ENCODE results near the gene PLGRKT.
"Not testable (repeated sequence)": the region's sequence is repeated elsewhere in the genome, so short reads cannot be mapped to it uniquely, and the experiment has no call there.

PLGRKT gene

DNA sequence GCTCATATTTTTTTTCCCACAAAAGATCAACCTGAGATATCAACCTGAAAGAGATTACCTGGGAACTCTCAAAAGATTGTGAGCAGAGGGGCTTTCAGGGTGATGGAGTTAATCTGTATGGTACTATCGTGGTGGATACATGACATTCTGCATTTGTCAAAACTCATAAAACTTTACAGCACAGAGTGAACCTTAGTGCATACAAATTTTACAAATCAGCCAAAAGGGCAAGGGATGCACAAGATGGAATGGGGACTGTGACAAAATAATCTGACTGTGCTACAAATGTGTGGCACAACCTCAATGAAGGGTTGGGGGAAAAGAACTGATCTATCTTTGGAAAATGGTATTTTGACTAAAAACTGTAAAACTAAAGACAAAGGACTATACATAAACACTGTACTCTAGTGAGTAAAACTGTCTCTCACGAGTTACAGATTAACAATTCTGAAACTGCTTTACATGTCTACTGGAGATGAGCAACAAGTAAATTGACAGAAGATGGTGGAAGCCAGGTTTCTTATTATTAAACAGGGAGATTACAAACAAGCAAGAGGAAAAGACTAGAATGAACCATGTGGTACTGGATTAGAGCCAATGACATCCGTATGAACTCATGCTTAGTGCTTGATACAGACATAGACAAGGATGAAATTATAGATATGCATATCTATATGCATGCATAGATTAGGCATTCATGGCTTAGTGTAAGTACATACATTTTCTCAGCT, 73.3 kb downstream of the PLGRKT start:
- in situ Hi-C loops (cut with MboI; ENCODE audit: low sequenced_read_pairs), result no loop called here
- Histone ChIP-seq H3K9me3 (no peaks in the 10 kb centered on the region), H3K27me3 (ENCODE audit: low read depth) (no peaks in the 10 kb centered on the region), H3K4me3 (no peak overlapping the region), H3K4me1 (no peaks in the 10 kb centered on the region), H3K36me3 (replicated peaks) (no peaks in the 10 kb centered on the region)
- DNase-seq (ENCODE audit: low spot score in 2 of 2), result no peak

DNA sequence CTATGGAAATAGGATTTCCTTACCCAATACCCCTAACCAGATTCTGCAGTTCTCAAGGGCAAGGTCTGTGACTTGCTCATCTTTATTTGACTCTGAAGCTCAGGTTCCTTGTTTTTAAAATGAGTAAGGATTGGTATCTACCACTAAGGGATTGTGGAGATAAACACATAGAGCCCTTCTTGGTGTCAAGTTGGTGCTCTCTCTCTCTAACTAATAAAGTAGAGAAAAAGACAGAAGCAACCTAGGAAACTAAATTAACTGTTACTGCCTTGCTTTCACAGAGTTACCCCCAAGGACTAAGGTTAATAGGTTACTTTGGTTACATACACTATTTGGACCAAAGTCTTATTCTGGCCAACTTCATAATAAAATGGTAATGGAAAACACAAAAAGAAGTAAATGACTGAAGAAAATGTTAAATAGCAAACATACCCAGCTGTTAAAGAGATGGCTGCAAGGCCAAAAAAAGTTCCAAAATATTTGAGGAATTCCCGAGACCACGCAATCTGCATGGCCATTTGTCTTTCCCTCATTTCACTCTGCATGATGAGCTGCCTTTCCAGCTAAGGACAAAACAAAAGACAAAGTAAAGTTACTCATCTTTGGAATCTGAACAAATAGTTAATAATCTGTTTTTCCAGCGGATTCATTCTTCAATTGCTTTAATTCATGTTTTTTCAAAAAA, 76.3 kb downstream of the PLGRKT start:
- DNase-seq (ENCODE audit: low spot score in 2 of 2), result no peak
- Histone ChIP-seq H3K36me3 (replicated peaks) (no peaks in the 10 kb centered on the region), H3K27me3 (ENCODE audit: low read depth) (no peaks in the 10 kb centered on the region), H3K4me3 (no peak overlapping the region), H3K9me3 (no peaks in the 10 kb centered on the region), H3K4me1 (no peaks in the 10 kb centered on the region)
- in situ Hi-C loops (cut with MboI; ENCODE audit: low sequenced_read_pairs), result no loop called here

DNA sequence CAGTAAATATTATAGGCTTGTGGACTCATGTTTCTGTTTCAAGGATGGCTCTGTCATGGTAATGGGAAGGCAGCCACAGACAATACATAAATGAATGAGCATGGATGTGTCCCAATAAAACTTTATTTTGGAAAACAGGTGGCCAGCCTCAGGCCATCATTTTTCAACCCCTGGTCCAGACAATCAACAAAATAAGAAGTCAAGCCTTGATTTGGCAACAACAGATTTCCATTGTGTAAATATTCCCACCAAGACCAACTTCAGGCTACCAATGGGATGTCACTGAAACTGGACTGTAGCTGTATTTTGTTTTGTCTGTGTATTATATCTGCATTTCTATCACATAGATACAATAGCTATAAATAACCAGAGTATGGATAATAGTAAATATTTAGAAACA, 77.4 kb downstream of the PLGRKT start:
- H3K9me3 ChIP-seq, result no peaks in the 10 kb centered on the region
- no peaks in the 10 kb centered on the region for H3K4me1 ChIP-seq
- no peaks in the 10 kb centered on the region for H3K27me3 ChIP-seq (ENCODE audit: low read depth)
- in situ Hi-C loops (cut with MboI; ENCODE audit: low sequenced_read_pairs), result no loop called here
- H3K4me3 ChIP-seq, result no peak overlapping the region
- no peaks in the 10 kb centered on the region for H3K36me3 ChIP-seq (replicated peaks)
- no peak for DNase-seq (ENCODE audit: low spot score in 2 of 2)

DNA sequence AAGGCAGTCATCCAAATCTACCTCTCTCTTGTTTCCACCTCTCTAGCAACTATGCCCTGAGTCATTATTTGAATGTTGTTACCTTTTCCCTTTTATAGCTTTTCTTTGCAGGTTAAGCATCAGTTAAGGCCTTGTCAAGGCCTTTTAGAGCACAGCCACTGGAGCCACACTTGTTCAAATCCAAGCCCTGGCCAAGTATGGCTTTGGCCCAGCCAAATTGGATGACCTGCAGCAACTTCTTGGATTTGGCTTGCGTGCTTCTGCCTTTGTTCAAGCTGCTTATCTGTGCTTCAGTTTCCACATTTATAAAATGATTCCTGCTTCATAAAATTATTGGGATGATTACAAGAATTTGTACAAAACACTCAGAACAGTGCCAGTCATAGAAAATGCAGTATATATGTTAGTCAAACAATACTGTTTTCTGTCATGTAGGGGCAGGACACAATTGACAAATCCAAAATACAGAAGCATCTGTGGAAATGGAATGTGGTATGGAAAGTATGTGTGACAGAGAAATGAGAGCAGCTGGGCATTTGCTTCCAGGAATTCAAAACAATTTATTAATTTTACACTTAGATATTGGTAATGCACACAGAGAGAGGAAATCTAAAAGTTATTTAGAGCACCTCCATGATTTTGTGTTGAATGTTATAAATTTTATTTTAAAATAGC, 80.2 kb downstream of the PLGRKT start:
- in situ Hi-C loops (cut with MboI; ENCODE audit: low sequenced_read_pairs), result no loop called here
- DNase-seq (ENCODE audit: low spot score in 2 of 2), result no peak
- Histone ChIP-seq H3K4me1 (no peaks in the 10 kb centered on the region), H3K27me3 (ENCODE audit: low read depth) (no peaks in the 10 kb centered on the region), H3K36me3 (replicated peaks) (no peaks in the 10 kb centered on the region), H3K4me3 (no peak overlapping the region), H3K9me3 (no peaks in the 10 kb centered on the region)

DNA sequence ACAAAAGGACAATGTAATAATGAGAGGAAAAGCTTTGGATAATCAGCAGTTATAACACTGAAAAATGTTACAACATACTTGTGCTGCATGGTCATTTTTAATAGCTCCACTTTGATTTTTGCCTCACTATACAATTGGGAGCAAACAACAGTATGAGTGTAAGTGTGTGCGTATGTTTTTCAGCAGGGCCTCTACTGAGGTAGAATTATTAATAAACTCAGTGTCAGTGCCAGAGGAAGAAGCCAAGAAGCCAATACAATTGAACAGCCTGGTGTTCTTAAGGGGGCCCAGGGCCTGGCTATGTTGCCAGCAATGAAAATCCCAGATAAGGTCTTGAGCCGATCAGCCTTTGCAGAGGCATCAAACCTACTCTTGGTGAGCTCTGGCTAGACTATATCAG, 81.9 kb downstream of the PLGRKT start:
- in situ Hi-C loops (cut with MboI; ENCODE audit: low sequenced_read_pairs), result no loop called here
- no peak for DNase-seq (ENCODE audit: low spot score in 2 of 2)
- no peak overlapping the region for H3K4me3 ChIP-seq
- H3K4me1 ChIP-seq, result no peaks in the 10 kb centered on the region
- no peaks in the 10 kb centered on the region for H3K36me3 ChIP-seq (replicated peaks)
- peaks cover 2% of the 10 kb centered on the region; the same call in 1 of the 2 replicates for H3K27me3 ChIP-seq (ENCODE audit: low read depth)
- no peaks in the 10 kb centered on the region for H3K9me3 ChIP-seq

DNA sequence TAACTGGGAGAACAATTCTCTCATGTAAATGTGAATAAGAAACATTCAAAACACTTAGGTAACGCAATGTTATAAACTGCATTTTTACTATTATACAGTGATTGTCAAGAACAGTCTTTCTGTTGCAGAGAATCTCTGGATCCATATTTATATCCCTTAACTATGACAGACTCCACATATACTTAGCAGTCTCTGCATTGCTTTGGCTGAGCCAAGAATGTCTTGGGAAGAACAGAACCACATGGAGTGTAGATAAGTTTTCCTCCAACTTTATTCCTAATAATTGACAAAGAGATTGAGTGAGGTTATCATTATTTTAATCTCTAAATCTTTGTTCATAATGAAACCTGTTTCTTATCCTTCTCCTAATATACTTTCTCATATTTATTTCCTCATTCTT, 82.5 kb downstream of the PLGRKT start:
- Histone ChIP-seq H3K36me3 (replicated peaks) (no peaks in the 10 kb centered on the region), H3K27me3 (ENCODE audit: low read depth) (peaks cover 2% of the 10 kb centered on the region; the same call in 1 of the 2 replicates), H3K4me3 (no peak overlapping the region), H3K4me1 (no peaks in the 10 kb centered on the region), H3K9me3 (no peaks in the 10 kb centered on the region)
- in situ Hi-C loops (cut with MboI; ENCODE audit: low sequenced_read_pairs), result no loop called here
- DNase-seq (ENCODE audit: low spot score in 2 of 2), result no peak

DNA sequence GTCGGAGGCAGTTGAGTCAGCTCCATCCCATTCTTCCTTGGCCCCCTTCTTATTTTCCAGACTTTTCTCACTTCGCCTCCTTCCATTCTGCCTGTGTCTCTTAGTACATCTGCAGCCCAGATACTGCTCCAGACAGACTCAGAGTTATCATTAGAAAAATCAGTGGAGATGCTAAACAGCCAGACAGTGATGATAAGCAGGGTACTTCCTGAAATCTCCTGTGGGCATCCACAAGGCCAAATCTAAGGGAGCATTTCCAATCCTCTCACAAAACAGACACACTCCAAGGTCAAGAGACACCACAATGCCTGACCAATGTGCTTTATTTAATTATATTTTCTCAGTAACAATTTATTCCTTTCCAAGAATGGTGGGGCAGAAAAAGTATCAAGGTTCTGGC, 83.5 kb downstream of the PLGRKT start:
- no peak for DNase-seq (ENCODE audit: low spot score in 2 of 2)
- Histone ChIP-seq H3K36me3 (replicated peaks) (no peaks in the 10 kb centered on the region), H3K27me3 (ENCODE audit: low read depth) (peaks cover 2% of the 10 kb centered on the region; the same call in 1 of the 2 replicates), H3K9me3 (no peaks in the 10 kb centered on the region), H3K4me3 (no peak overlapping the region), H3K4me1 (no peaks in the 10 kb centered on the region)
- in situ Hi-C loops (cut with MboI; ENCODE audit: low sequenced_read_pairs), result no loop called here

DNA sequence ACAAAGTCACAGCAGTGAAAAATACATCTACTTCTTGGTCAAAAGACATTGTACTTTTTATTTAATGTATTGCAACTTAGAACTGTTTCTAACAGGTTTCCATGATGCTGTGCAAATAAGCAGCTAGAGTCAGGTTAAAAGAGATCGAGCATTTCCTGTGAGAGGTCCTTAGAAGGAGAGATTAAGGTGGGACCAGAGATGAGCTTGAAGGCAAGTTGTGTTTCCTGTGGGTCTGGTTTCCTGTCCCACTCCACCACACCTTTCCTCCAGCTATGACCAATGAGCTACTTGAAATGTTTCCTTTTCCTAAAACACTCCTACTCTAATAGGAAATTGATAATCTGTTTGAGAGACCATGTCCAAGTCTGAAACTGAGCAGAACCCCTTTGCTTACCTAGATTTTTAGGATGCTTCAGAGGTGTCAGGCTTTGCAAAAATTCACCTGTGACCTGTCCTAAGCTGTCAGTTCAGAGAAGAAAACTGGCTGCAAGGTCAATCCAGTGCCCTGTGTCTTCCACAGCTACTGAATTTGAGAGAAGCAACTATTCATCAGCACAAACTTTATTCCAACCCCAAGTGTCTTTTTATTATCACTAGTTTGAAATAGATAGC, 85.0 kb downstream of the PLGRKT start:
- Histone ChIP-seq H3K36me3 (replicated peaks) (no peaks in the 10 kb centered on the region), H3K27me3 (ENCODE audit: low read depth) (peaks cover 2% of the 10 kb centered on the region; the same call in 1 of the 2 replicates), H3K4me3 (no peak overlapping the region), H3K9me3 (no peaks in the 10 kb centered on the region), H3K4me1 (no peaks in the 10 kb centered on the region)
- in situ Hi-C loops (cut with MboI; ENCODE audit: low sequenced_read_pairs), result no loop called here
- DNase-seq (ENCODE audit: low spot score in 2 of 2), result no peak

DNA sequence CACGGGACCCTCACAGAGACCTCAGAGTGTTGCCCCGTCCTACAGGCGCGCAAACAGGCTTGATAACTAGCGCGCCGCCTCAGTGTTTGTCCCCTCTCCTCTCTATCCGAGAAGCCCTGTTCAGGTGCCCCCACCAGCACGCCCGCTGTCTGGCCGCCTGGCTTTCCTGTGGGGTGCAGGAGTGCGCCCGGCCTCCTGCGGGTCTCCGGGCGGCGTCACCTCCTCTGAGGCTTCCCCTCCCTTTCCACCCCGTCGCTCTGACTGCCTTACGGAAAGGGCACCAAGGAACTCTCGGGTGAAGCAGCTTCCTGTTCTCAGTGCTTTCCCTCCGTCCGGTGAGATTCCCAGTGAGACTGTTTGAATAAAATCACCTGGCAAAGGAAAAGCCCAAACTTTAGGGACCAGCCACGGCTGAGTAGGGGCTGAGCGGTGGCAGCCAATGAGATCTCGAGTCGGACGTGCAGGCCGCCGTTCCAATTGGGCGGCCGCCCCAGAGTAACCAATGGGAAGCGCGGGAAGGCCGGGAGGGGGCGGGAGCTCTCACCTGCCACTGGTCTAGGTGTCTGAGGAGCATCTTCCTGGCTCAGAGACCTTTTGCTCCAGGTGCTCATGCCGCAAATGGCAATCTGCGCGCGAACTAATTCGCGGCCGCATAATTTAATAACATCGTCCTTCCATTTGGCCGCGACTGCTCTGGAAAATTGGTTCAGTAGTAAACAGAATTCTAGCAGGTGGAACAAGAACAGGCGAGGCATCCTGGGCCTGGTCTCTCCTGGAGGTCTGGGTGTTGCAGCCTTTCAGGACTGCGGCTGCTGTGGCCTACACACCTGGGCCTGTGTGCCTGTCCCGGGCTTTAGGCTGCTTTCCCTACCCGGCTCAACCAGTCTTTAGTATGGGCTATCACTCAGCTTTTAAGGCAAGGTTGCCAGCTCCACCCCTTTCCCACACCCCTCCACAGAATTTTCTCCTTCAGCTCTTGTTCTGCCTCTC, 98.4 kb downstream of the PLGRKT start, which contains the start of gene RLN1:
Gene RLN1 (minus strand): TSS at position 885 of the 990 bp plus-strand sequence. CDS start 130 bp downstream, at position 755.
- H3K4me3 ChIP-seq; DNase-seq (ENCODE audit: low spot score in 2 of 2); H3K27me3 ChIP-seq (ENCODE audit: low read depth); H3K4me1 ChIP-seq; H3K36me3 ChIP-seq (replicated peaks); H3K9me3 ChIP-seq; in situ Hi-C loops (cut with MboI; ENCODE audit: low sequenced_read_pairs): not testable (repeated sequence)

DNA sequence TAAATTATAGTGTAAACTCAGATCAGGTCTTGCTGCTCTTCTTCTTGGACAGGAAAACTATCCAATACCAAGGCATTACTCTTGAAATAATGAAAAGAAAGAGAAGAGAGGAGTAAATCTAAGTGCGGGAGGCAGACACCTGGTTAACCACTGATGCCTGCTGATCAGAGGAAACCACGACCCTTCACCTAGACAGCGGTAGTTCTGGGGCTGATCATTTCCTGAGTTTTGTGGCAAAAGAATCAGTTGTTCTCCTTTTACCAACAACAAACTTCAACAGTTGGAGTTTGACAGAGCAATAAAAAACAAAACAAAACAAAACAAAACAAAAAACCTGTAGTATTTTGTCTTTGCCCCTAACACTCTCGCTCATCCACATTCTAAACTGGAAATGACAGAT, 101.0 kb downstream of the PLGRKT start:
- Histone ChIP-seq H3K4me1 (no peaks in the 10 kb centered on the region), H3K9me3 (no peaks in the 10 kb centered on the region), H3K4me3 (no peak overlapping the region), H3K36me3 (replicated peaks) (no peaks in the 10 kb centered on the region), H3K27me3 (ENCODE audit: low read depth) (peaks cover 5% of the 10 kb centered on the region; the same call in 1 of the 2 replicates)
- no peak for DNase-seq (ENCODE audit: low spot score in 2 of 2)
- in situ Hi-C loops (cut with MboI; ENCODE audit: low sequenced_read_pairs), result no loop called here

DNA sequence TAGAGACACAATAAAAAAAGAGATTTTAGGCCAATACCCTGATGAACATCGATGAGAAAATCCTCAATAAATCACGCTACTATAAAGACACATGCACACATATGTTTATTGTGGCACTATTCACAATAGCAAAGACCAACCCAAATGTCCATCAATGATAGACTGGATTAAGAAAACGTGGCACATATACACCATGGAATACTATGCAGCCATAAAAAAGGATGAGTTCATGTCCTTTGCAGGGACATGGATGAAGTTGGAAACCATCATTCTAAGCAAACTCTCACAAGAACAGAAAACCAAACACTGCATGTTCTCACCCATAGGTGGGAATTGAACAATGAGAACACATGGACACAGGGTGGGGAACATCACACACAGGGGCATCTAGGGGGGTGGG, 106.4 kb downstream of the PLGRKT start:
- H3K9me3 ChIP-seq; H3K27me3 ChIP-seq (ENCODE audit: low read depth); H3K4me3 ChIP-seq; H3K4me1 ChIP-seq; H3K36me3 ChIP-seq (replicated peaks); DNase-seq (ENCODE audit: low spot score in 2 of 2); in situ Hi-C loops (cut with MboI; ENCODE audit: low sequenced_read_pairs): not testable (repeated sequence)

DNA sequence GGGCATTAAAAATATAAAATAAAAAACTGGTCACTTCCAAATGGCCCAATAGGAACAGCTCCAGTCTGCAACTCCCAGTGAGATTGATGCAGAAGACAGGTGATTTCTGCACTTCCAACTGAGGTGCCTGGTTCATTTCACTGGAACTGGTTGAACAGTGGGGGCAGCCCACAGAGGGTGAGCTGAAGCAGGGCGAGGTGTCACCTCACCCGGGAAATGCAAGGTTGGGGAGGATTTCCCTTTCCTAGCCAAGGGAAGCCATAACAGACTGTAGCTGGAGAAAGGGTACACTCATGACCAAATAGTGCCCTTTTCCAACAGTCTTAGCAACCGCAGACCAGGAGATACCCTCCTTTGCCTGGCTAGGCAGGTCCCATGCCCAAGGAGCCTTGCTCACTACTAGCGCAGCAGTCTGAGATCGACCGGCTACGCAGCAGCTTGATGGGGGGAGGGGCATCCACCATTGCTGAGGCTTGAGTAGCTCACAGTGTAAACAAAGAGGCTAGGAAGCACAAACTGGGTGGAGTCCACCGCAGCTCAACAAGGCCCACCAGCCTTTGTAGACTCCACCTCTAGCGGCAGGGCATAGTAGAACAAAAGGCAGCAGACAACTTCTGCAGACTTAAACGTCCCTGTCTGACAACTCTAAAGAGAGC, 110.7 kb downstream of the PLGRKT start:
- no peak overlapping the region for H3K4me3 ChIP-seq
- DNase-seq (ENCODE audit: low spot score in 2 of 2), result peak; percentile 16 to 50

More for the DNA sequence above, 110.7 kb downstream of the PLGRKT start:
- in situ Hi-C loops (cut with MboI; ENCODE audit: low sequenced_read_pairs), result no loop called here
- Histone ChIP-seq H3K36me3 (replicated peaks) (no peaks in the 10 kb centered on the region), H3K4me1 (no peaks in the 10 kb centered on the region), H3K9me3 (no peaks in the 10 kb centered on the region), H3K27me3 (ENCODE audit: low read depth) (no peaks in the 10 kb centered on the region)
